Colonic mucosa (tissue), 4 donors: ENCODE data around the gene AP2A1. TPM values are rescaled to one million over a fixed set of nuclear protein-coding genes. Genes with fewer than 3 reads are reported as not detected.

Source experiments
- DNase-seq: peaks from one replicate; pipeline ENCODE4 v3.0.0-alpha.2; 2020
- H3K27ac ChIP-seq: fragments of 200-600 bp; one replicate; pipeline ENCODE4 v1.8.0; 2021
- H3K27me3 ChIP-seq: fragments of 200-600 bp; one replicate; pipeline ENCODE4 v1.8.0; 2021
- H3K36me3 ChIP-seq: fragments of 200-600 bp; one replicate; pipeline ENCODE4 v1.8.0; 2021
- H3K4me1 ChIP-seq: fragments of 200-600 bp; one replicate; pipeline ENCODE4 v1.8.0; 2021; ENCODE audit warnings: mild to moderate bottlenecking
- H3K4me3 ChIP-seq: fragments of 200-600 bp; one replicate; pipeline ENCODE4 v1.8.0; 2021
- H3K9ac ChIP-seq, 2 donors: one replicate each; pipeline ENCODE4 v1.7.0; 2013; ENCODE audit warnings: control low read depth in 2 of 2, low read depth in 2 of 2, low read length in 2 of 2
- H3K9me3 ChIP-seq: fragments of 200-600 bp; one replicate; pipeline ENCODE4 v1.8.0; 2021
- CTCF ChIP-seq: fragments of 200-600 bp; IDR thresholded peaks from one replicate; pipeline ENCODE4 v1.8.0; 2022; ENCODE audit warnings: antibody characterized with exemption, mild to moderate bottlenecking
- intact Hi-C: fragments of 100-400 bp; cut with DNase I; formaldehyde crosslinking; loops from one replicate; pipeline ENCODE4 v1.14.1; 2022
- total RNA-seq, 2 donors: library from RNA; stranded (reverse); fragmentation: NEBNext Ultra II Directional in 1 of 2; extraction: Animal tissue kit (Norgen Biotek cat#: 25700) in 1 of 2; gene quantifications; one replicate each; pipeline ENCODE4 v1.2.1, GENCODE V29; 2021
- donor health status: healthy.
- donor health status: DM: no; HTN: no; CAD: no.
- donor health status: DM: no; HTN: no; CAD: no.

Gene AP2A1
- total RNA-seq, 2 donors from 2014 or later: 80.0 to 92.1 TPM

- H3K36me3 ChIP-seq: no peaks in the 10 kb centered on the region
- no peak overlapping the region for H3K9ac ChIP-seq
- no peaks in the 10 kb centered on the region for H3K27me3 ChIP-seq
Measured at GRCh38 chr19:49779731-49780555, 13.1 kb downstream of the AP2A1 start.

GRCh38 chr19:49780861-49781260 lies 14.1 kb downstream of the AP2A1 start:
- H3K9ac ChIP-seq: no peak overlapping the region
- intact Hi-C loops: no loop called here
- DNase-seq: no peak
- no peak for TF ChIP-seq CTCF
- H3K4me1 ChIP-seq: no peaks in the 10 kb centered on the region
- H3K27me3 ChIP-seq: no peaks in the 10 kb centered on the region
- H3K4me3 ChIP-seq: no peak overlapping the region
- no peaks in the 10 kb centered on the region for H3K36me3 ChIP-seq
- no peak overlapping the region for H3K27ac ChIP-seq
- H3K9me3 ChIP-seq: no peaks in the 10 kb centered on the region

More at GRCh38 chr19:49779731-49780555, 13.1 kb downstream of the AP2A1 start:
- intact Hi-C loops: no loop called here
- TF ChIP-seq CTCF: no peak
- no peak for DNase-seq
- H3K9me3 ChIP-seq: no peaks in the 10 kb centered on the region
- no peak overlapping the region for H3K4me3 ChIP-seq
- no peak overlapping the region for H3K27ac ChIP-seq
- H3K4me1 ChIP-seq: no peaks in the 10 kb centered on the region

- H3K36me3 ChIP-seq: no peaks in the 10 kb centered on the region
- H3K9ac ChIP-seq: no peak overlapping the region
- intact Hi-C loops: no loop called here
- no peaks in the 10 kb centered on the region for H3K4me1 ChIP-seq
- H3K9me3 ChIP-seq: no peaks in the 10 kb centered on the region
- TF ChIP-seq CTCF: no peak
- DNase-seq: no peak
- no peak overlapping the region for H3K4me3 ChIP-seq
- H3K27ac ChIP-seq: no peak overlapping the region
- no peaks in the 10 kb centered on the region for H3K27me3 ChIP-seq
Measured at GRCh38 chr19:49781394-49781793, 14.6 kb downstream of the AP2A1 start.

- DNase-seq: no peak
- Histone ChIP-seq H3K9ac (no peak overlapping the region), H3K36me3 (no peaks in the 10 kb centered on the region), H3K27me3 (no peaks in the 10 kb centered on the region), H3K4me3 (no peak overlapping the region), H3K9me3 (no peaks in the 10 kb centered on the region), H3K27ac (no peak overlapping the region), H3K4me1 (no peaks in the 10 kb centered on the region)
- intact Hi-C loops: no loop called here
- TF ChIP-seq CTCF: no peak
Measured at GRCh38 chr19:49782515-49782914, 15.7 kb downstream of the AP2A1 start.

- Histone ChIP-seq H3K27me3 (no peaks in the 10 kb centered on the region), H3K9ac (no peak overlapping the region), H3K9me3 (no peaks in the 10 kb centered on the region), H3K4me3 (no peak overlapping the region), H3K36me3 (no peaks in the 10 kb centered on the region), H3K4me1 (no peaks in the 10 kb centered on the region), H3K27ac (no peak overlapping the region)
- no peak for DNase-seq
- intact Hi-C loops: no loop called here
- TF ChIP-seq CTCF: no peak
Measured at GRCh38 chr19:49786376-49786820, 19.6 kb downstream of the AP2A1 start.
